Activated CD4-positive, alpha-beta T cell treated with anti-CD3 and anti-CD28 coated beads for 36 hours (primary cell): ENCODE measurements around the gene GLIPR1L2. TPM values are rescaled to one million over a fixed set of nuclear protein-coding genes. Genes with fewer than 3 reads are reported as not detected.
"Not testable (repeated sequence)": the region's sequence is repeated elsewhere in the genome, so short reads cannot be mapped to it uniquely, and the experiment has no call there.

Source experiments
- ATAC-seq: fragments of 200-7000 bp; cut with Tn5 transposase; one replicate; pipeline ENCODE4 v1.10.0; 2021; ENCODE audit warnings: mild to moderate bottlenecking, moderate library complexity
- CTCF ChIA-PET: fragments of 350-600 bp; sonication (Branson Sonifier 250); formaldehyde crosslinking; loops from one replicate; lab custom pipeline; 2021; ENCODE audit warnings: antibody characterized with exemption; lab: Charles Lee
- POLR2A ChIA-PET: fragments of 350-600 bp; sonication (Branson Sonifier 250); formaldehyde crosslinking; loops from one replicate; lab custom pipeline; 2021; ENCODE audit warnings: antibody characterized with exemption, inconsistent platforms; lab: Charles Lee
- DNase-seq: peaks from one replicate; pipeline ENCODE4 v3.0.0-alpha.2; 2020
- H3K27ac Mint-ChIP-seq: one replicate; pipeline ENCODE4 v1.8.0; 2021; ENCODE audit warnings: mixed read lengths
- H3K27me3 Mint-ChIP-seq: one replicate; pipeline ENCODE4 v1.8.0; 2021; ENCODE audit warnings: mixed read lengths
- H3K36me3 Mint-ChIP-seq: one replicate; pipeline ENCODE4 v1.8.0; 2021; ENCODE audit warnings: low read depth, mixed read lengths
- H3K4me1 Mint-ChIP-seq: one replicate; pipeline ENCODE4 v1.8.0; 2021; ENCODE audit warnings: mixed read lengths
- H3K4me3 Mint-ChIP-seq: one replicate; pipeline ENCODE4 v1.8.0; 2021; ENCODE audit warnings: mild to moderate bottlenecking, moderate library complexity, mixed read lengths
- H3K9me3 Mint-ChIP-seq: one replicate; pipeline ENCODE4 v1.8.0; 2021; ENCODE audit warnings: low read depth, mixed read lengths
- intact Hi-C, 2 experiments: fragments of 100-400 bp; cut with DNase I in 1 of 2; cut with micrococcal nuclease in 1 of 2; formaldehyde crosslinking; loops; one replicate each; pipeline versions ENCODE4 v1.14.2 to v1.15.1; 2022 to 2024; cut with DNase I, micrococcal nuclease
- total RNA-seq, 2 experiments: library from RNA; stranded (reverse); gene quantifications; one replicate each; pipeline ENCODE4 v1.2.3, GENCODE V29; 2021

The GLIPR1L2 gene
- total RNA-seq: under 1 TPM; 0.39 to 0.50 TPM

DNA sequence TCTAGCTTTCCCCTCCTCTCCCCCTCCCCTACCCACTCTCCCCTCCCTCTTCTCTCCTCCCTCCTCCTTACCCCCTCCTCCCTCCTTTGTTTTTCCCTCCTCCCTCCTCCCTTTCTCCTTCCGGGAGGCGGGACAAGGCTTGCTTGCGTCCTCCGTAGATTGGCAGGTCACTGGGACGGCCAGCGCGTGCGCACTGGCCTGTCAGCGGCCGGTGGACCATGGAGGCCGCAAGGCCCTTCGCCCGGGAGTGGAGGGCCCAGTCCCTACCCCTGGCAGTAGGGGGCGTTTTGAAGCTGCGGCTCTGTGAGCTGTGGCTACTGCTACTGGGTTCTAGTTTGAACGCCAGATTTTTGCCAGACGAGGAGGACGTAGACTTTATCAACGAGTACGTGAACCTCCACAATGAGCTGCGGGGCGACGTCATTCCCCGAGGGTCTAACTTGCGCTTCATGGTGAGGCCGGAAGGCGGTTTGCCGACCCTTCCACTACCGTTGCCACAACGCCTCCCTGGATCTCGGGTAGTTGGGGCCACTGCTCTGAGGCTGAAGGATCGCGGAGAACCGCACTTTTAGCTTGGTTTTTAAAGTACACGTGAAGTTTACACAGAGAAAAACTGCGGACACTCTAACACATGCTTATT is at the start of gene GLIPR1L2:
Gene GLIPR1L2 (plus strand): TSS at position 191 of the 640 bp plus-strand sequence. CDS start 28 bp downstream, at position 219.
- peaks cover 5% of the 10 kb centered on the region for H3K9me3 Mint-ChIP-seq
- peak; percentile 97 for ATAC-seq
- intact Hi-C loops: loop anchor here (1.0 to 5.0 kb wide), 15 partner anchors 45 to 1371 kb away; partner anchors contain the start of genes GLIPR1 (in 2 of the 2), GLIPR1L1 (in 2 of the 2), KRR1 (in 2 of the 2) and ATXN7L3B (in 1 of the 2)
- CTCF ChIA-PET: interaction anchor here (0.6 to 2.9 kb wide), 18 partner anchors 17 to 646 kb away, joined by 3 to 21 read pairs (median 4); partner anchors contain the start of gene GLIPR1L1
- peaks cover 2% of the 10 kb centered on the region for H3K36me3 Mint-ChIP-seq
- H3K27me3 Mint-ChIP-seq: no peaks in the 10 kb centered on the region
- peak within 1 kb of the TSS; percentile 93 for H3K4me3 Mint-ChIP-seq
- POLR2A ChIA-PET: interaction anchor here (0.8 kb wide), 1 partner anchor 90 kb away, joined by 4 read pairs; the partner anchor contains the start of gene GLIPR1
- peak; percentile 95 for DNase-seq
- peaks cover 49% of the 10 kb centered on the region for H3K4me1 Mint-ChIP-seq
- peak within 1 kb of the TSS; percentile 97 for H3K27ac Mint-ChIP-seq

DNA sequence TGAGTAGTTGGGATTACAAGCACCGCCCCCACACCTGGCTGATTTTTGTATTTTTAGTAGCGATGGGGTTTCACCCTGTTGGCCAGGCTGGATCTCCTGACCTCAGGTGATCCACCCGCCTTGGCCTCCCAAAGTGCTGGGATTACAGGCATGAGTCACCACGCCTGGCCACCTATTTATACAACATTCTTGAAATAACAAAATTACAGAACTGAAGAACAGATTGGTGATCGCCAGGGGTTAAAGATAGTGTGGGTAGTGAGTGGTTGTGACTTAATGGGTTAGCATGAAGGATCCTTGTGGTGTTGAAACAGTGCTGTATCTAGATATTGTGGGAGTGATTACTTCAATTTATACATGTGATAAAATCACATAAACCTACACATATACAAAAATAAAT is 49.0 kb upstream of the GLIPR1L2 start:
- Mint-ChIP-seq H3K4me1 (peaks cover 17% of the 10 kb centered on the region), H3K9me3 (no peaks in the 10 kb centered on the region), H3K36me3 (no peaks in the 10 kb centered on the region), H3K27ac (no peak overlapping the region), H3K27me3 (peaks cover 14% of the 10 kb centered on the region), H3K4me3 (no peak overlapping the region)
- intact Hi-C loops: no loop called here
- ChIA-PET POLR2A (no interaction called here), CTCF (interaction anchor here (1.0 kb wide), 1 partner anchor 8 kb away, joined by 5 read pairs; the partner anchor contains the start of gene GLIPR1L1)
- ATAC-seq: no peak
- DNase-seq: no peak

DNA sequence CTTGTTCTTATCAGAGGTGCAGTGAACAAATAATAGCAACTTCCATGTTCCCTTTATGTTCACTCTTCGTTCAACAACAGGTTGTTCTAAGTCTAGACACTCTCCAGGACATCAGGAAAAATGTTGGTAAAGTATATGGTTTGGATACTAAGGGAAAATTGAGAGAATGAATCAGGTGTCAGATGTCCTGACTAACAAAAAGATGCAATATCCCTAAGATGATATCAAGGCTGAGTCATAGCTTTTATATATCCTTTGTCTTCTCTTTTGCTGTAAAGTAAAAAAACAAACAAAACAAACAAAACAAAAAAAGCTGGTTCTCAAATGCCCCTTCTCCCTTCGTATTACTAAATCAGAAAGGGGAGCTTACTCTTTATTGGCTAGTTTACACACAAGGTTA is 45.4 kb upstream of the GLIPR1L2 start:
- Mint-ChIP-seq H3K36me3 (no peaks in the 10 kb centered on the region), H3K27me3 (peaks cover 13% of the 10 kb centered on the region), H3K4me1 (peaks cover 11% of the 10 kb centered on the region), H3K27ac (no peak overlapping the region), H3K9me3 (no peaks in the 10 kb centered on the region), H3K4me3 (no peak overlapping the region)
- DNase-seq (no peak), ATAC-seq (no peak)
- ChIA-PET POLR2A (no interaction called here), CTCF (interaction anchor here (0.6 to 1.0 kb wide), 5 partner anchors 11 to 774 kb away, joined by 3 to 7 read pairs (median 3); partner anchors contain the start of gene GLIPR1L1)
- intact Hi-C loops: no loop called here

DNA sequence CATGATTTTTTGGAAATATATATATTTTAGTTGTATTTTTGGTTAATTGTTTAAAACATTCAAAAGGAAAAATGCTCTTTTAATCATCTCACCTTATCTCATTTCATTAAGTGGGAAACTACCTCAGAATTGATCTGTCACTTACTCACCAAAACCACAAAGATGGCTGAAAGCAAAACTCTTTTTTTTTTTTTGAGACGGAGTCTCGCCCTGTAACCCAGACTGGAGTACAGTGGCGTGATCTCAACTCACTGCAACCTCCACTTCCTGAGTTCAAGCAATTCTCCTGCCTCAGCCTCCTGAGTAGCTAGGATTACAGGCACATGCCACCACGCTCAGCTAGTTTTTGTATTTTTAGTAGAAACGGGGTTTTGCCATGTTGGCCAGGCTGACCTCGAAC is 44.7 kb upstream of the GLIPR1L2 start:
- Mint-ChIP-seq H3K27me3 (peaks cover 13% of the 10 kb centered on the region), H3K4me1 (peaks cover 12% of the 10 kb centered on the region)
- H3K4me3 Mint-ChIP-seq, H3K9me3 Mint-ChIP-seq, H3K36me3 Mint-ChIP-seq, H3K27ac Mint-ChIP-seq, POLR2A ChIA-PET: not testable (repeated sequence)
- intact Hi-C loops: loop anchor here (1.0 kb wide), 2 partner anchors 44 to 45 kb away; partner anchors contain the start of gene GLIPR1L2 (in 1 of the 2)
- ATAC-seq (peak; percentile 94), DNase-seq (peak; percentile 44)
- CTCF ChIA-PET: interaction anchor here (0.9 to 1.0 kb wide), 3 partner anchors 12 to 138 kb away, joined by 3 to 7 read pairs (median 3); partner anchors contain the start of gene GLIPR1L1

DNA sequence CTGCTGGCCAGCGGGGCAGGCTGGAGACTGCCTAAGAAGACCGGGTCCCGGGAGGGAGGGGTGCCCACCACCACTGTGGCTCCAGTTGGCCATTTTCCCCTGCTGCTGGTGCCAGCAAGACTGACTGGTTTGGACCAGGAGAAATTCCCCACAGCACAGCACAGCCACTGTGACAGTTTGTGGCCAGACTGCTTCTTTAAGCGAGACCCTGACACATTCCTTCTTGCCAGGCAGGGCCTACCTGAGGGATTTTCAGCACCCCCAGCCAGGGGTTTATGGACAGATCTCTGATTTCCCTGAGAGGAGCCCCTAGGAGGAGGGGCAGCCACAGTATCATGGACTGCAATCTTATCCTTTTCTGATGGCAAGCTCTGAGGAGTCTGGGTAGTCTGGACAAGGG is 40.9 kb upstream of the GLIPR1L2 start:
- no peak for ATAC-seq
- POLR2A ChIA-PET: no interaction called here

DNA sequence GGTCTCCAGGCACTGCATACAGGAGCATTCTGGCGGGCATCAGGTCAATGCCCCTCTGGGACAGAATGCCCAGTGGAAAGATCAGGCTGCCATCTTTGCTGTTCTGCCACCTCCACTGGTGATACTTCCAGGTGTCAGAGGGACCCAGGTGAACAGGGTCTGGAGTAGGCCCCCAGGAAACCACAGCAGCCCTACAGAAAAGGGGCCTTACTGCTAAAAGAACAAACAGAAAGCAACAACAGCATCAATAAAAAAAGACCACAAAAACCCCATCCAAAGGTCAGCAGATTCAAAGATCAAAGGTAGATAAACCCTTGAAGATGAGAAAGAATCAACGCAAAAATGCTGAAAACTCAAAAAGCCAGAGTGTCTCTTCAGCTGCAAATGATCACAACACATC is 40.5 kb upstream of the GLIPR1L2 start:
- intact Hi-C loops: no loop called here
- ChIA-PET POLR2A (interaction anchor here (0.7 kb wide), 1 partner anchor 13 kb away, joined by 3 read pairs; no protein-coding TSS in a partner anchor), CTCF (no interaction called here)
- H3K4me1 Mint-ChIP-seq: peaks cover 12% of the 10 kb centered on the region
- no peak for DNase-seq
- H3K27me3 Mint-ChIP-seq: peaks cover 6% of the 10 kb centered on the region
- no peak for ATAC-seq
- H3K36me3 Mint-ChIP-seq: peaks cover 7% of the 10 kb centered on the region
- H3K27ac Mint-ChIP-seq: no peak overlapping the region
- peaks cover 9% of the 10 kb centered on the region for H3K9me3 Mint-ChIP-seq
- H3K4me3 Mint-ChIP-seq: no peak overlapping the region

More for the DNA sequence above, 40.9 kb upstream of the GLIPR1L2 start:
- Mint-ChIP-seq H3K27me3 (peaks cover 6% of the 10 kb centered on the region), H3K9me3 (peaks cover 5% of the 10 kb centered on the region), H3K27ac (no peak overlapping the region), H3K36me3 (peaks cover 5% of the 10 kb centered on the region), H3K4me1 (peaks cover 12% of the 10 kb centered on the region), H3K4me3 (no peak overlapping the region)
- DNase-seq: no peak
- intact Hi-C loops: no loop called here
- CTCF ChIA-PET: no interaction called here

DNA sequence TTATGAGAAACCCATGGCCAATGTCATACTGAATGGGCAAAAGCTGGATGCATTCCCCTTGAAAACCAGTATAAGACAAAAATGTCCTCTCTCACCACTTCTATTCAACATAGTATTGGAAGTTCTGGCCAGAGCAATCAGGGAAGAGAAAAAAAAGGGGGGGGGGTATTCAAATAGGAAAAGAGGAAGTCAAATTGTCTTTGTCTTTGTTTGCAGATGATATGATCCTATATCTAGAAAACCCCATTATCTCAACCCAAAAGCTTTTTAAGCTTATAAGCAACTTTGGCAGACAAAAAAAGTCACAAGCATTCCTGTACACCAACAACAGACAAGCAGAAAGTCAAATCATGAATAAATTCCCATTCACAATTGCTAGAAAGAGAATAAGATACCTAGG is 36.9 kb upstream of the GLIPR1L2 start:
- Mint-ChIP-seq H3K36me3 (peaks cover 9% of the 10 kb centered on the region), H3K27ac (no peak overlapping the region), H3K9me3 (peaks cover 9% of the 10 kb centered on the region), H3K27me3 (peaks cover 2% of the 10 kb centered on the region), H3K4me3 (no peak overlapping the region), H3K4me1 (peaks cover 3% of the 10 kb centered on the region)
- ChIA-PET POLR2A (no interaction called here), CTCF (interaction anchor here (0.7 to 1.3 kb wide), 2 partner anchors 13 to 24 kb away, joined by 3 read pairs; no protein-coding TSS in a partner anchor)
- ATAC-seq: no peak
- intact Hi-C loops: no loop called here
- DNase-seq: no peak

DNA sequence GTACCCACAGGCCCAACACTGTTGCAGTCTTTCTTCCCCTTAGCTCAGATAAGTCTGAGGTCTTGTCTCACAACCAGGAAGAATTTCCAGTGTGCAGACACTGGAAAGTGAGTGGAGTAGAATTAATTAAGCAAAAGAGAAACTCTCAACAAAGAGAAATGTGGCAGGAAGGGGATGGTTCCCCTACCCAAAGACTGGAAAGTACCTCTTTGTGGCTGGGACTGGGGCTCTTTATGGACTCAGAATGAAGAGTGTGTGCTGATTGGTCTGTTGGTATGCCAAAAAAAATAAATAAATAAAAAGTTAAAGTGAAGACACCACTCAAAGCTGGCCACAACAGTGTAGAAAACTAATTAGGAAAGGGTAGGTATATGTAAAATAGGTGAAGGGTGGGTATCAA is 30.0 kb upstream of the GLIPR1L2 start:
- DNase-seq: no peak
- Mint-ChIP-seq H3K27me3 (no peaks in the 10 kb centered on the region), H3K27ac (no peak overlapping the region), H3K4me3 (no peak overlapping the region), H3K36me3 (no peaks in the 10 kb centered on the region), H3K4me1 (peaks cover 4% of the 10 kb centered on the region), H3K9me3 (no peaks in the 10 kb centered on the region)
- CTCF ChIA-PET: interaction anchor here (0.6 kb wide), 1 partner anchor 15 kb away, joined by 3 read pairs; no protein-coding TSS in a partner anchor
- POLR2A ChIA-PET: no interaction called here
- intact Hi-C loops: loop anchor here in 1 of 2 experiments (5.0 kb wide), 1 partner anchor 664 kb away; no protein-coding TSS in a partner anchor
- ATAC-seq: no peak

DNA sequence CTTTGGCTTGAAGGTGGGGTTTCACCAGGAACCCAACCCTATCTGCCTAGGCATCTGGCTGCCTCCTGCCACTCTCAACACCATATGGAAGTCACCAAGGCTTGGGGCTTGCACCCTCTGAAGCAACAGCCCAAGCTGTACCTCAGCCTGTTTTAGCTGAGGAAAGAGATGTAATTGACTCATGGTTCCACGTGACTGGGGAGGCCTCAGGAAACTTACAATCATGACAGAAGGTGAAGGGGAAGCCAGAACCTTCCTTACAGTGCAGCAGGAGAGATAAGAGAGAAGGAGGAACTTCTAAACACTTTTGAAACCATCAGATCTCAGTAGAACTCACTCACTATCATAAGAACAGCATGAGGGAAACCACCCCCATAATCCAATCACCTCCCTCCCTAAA is 29.5 kb upstream of the GLIPR1L2 start:
- no peak for ATAC-seq
- Mint-ChIP-seq H3K4me1 (peaks cover 8% of the 10 kb centered on the region), H3K36me3 (no peaks in the 10 kb centered on the region), H3K27ac (no peak overlapping the region), H3K27me3 (no peaks in the 10 kb centered on the region), H3K9me3 (no peaks in the 10 kb centered on the region), H3K4me3 (no peak overlapping the region)
- DNase-seq: no peak
- ChIA-PET POLR2A (no interaction called here), CTCF (no interaction called here)
- intact Hi-C loops: loop anchor here in 1 of 2 experiments (5.0 kb wide), 1 partner anchor 664 kb away; no protein-coding TSS in a partner anchor

DNA sequence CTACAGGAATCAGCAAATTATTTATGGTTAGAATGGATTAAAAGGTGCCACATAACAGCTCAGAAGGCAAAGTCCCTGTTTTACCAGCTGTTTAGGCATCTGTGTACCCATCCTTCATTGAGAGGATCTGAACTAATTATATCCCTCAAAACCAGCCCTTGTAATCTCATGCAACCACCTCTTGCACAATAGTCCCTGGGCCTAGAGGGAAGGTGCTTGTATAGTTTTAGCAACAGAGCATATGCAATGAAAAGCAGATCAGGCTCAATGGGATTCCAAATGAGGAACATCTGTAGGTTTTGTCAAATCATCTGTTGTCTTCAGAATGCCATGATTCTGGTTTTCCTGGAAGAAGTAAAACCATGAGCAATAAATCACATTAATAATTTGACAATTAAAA is 26.0 kb upstream of the GLIPR1L2 start:
- POLR2A ChIA-PET: no interaction called here
- Mint-ChIP-seq H3K27ac (no peak overlapping the region), H3K9me3 (no peaks in the 10 kb centered on the region), H3K36me3 (no peaks in the 10 kb centered on the region), H3K4me3 (no peak overlapping the region), H3K27me3 (no peaks in the 10 kb centered on the region), H3K4me1 (peaks cover 14% of the 10 kb centered on the region)
- intact Hi-C loops: loop anchor here in 1 of 2 experiments (5.0 kb wide), 1 partner anchor 668 kb away; no protein-coding TSS in a partner anchor
- ATAC-seq (no peak), DNase-seq (no peak)
- CTCF ChIA-PET: interaction anchor here (0.8 to 1.3 kb wide), 2 partner anchors 91 to 297 kb away, joined by 3 read pairs; no protein-coding TSS in a partner anchor

DNA sequence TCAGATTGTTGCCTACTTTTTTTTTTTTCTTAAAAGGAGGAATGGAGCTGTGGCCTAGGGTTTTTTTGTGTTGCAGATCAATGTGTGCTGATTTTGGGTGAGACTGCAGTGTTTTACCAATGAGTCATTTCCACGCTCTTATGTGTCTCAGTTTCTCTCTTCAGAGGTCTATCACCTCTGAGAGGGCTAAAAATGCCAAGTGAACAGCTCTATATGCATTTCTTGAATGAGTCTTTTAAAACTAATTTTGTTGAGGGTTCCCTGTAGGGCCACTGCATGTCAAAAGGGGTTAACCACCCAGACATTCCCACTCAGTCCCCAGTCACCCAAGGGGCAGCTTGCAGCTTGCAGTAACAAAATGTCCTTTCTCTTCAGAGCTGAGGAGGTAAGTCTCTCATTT is 24.3 kb upstream of the GLIPR1L2 start:
- ChIA-PET CTCF (interaction anchor here (1.0 to 1.1 kb wide), 2 partner anchors 13 to 567 kb away, joined by 3 read pairs; no protein-coding TSS in a partner anchor), POLR2A (no interaction called here)
- H3K9me3 Mint-ChIP-seq: no peaks in the 10 kb centered on the region
- H3K36me3 Mint-ChIP-seq: no peaks in the 10 kb centered on the region
- peaks cover 10% of the 10 kb centered on the region for H3K4me1 Mint-ChIP-seq
- peak; percentile 73 for ATAC-seq
- H3K27ac Mint-ChIP-seq: no peak overlapping the region
- H3K4me3 Mint-ChIP-seq: no peak overlapping the region
- H3K27me3 Mint-ChIP-seq: no peaks in the 10 kb centered on the region
- DNase-seq: no peak
- intact Hi-C loops: no loop called here
